Karpas-422 (cell line): ENCODE results near the gene IFT20. TPM values are rescaled to one million over a fixed set of nuclear protein-coding genes. Genes with fewer than 3 reads are reported as not detected.

Source experiments
- DNase-seq: peaks from one replicate; pipeline ENCODE4 v3.0.0-alpha.2; 2015
- H2AFZ ChIP-seq: fragments of 200-600 bp; sonication (generic); 2 replicates; pipeline ENCODE4 v1.6.1; 2014; ENCODE audit warnings: antibody characterized with exemption, low read length, mixed read lengths
- H3K27ac ChIP-seq: fragments of 200-600 bp; sonication (generic); 2 replicates; pipeline ENCODE4 v1.5.1; 2014; ENCODE audit warnings: mild to moderate bottlenecking, low read length, moderate library complexity
- H3K27me3 ChIP-seq: fragments of 200-600 bp; sonication (generic); 2 replicates; pipeline ENCODE4 v1.6.1; 2014; ENCODE audit warnings: low read length, mixed read lengths
- H3K36me3 ChIP-seq: fragments of 200-600 bp; sonication (generic); 2 replicates; pipeline ENCODE4 v1.6.1; 2014; ENCODE audit warnings: low read length, mixed read lengths; ENCODE audit not compliant: insufficient read depth
- H3K4me1 ChIP-seq: fragments of 200-600 bp; sonication (generic); 2 replicates; pipeline ENCODE4 v1.6.1; 2014; ENCODE audit warnings: mild to moderate bottlenecking, low read length, mixed read lengths
- H3K4me2 ChIP-seq: fragments of 200-600 bp; sonication (generic); 2 replicates; pipeline ENCODE4 v1.6.1; 2014; ENCODE audit warnings: low read length, low read depth, mild to moderate bottlenecking; ENCODE audit not compliant: poor library complexity, severe bottlenecking
- H3K4me3 ChIP-seq: fragments of 200-600 bp; sonication (generic); 2 replicates; pipeline ENCODE4 v1.5.1; 2014; ENCODE audit warnings: mild to moderate bottlenecking, antibody characterized with exemption, low read length, mixed read lengths
- H3K79me2 ChIP-seq: fragments of 200-600 bp; sonication (generic); 2 replicates; pipeline ENCODE4 v1.6.1; 2014; ENCODE audit warnings: mild to moderate bottlenecking, low read length, mixed read lengths
- H3K9ac ChIP-seq: fragments of 200-600 bp; sonication (generic); 2 replicates; pipeline ENCODE4 v1.6.0; 2014; ENCODE audit warnings: low read length
- H3K9me2 ChIP-seq: fragments of 200-600 bp; sonication (generic), shearing (Covaris generic); replicated peaks from 2 replicates; pipeline ENCODE4 v1.6.0; 2014; ENCODE audit warnings: mild to moderate bottlenecking, low read length, moderate library complexity; ENCODE audit not compliant: insufficient read depth
- H3K9me3 ChIP-seq: fragments of 300-700, 200-600 bp; sonication (generic); 2 replicates; pipeline ENCODE4 v1.6.1; 2014; ENCODE audit warnings: low read length, mixed read lengths
- H4K20me1 ChIP-seq: fragments of 200-600 bp; sonication (generic); 2 replicates; pipeline ENCODE4 v1.6.1; 2014; ENCODE audit warnings: mild to moderate bottlenecking, antibody characterized with exemption, low read length, low read depth; ENCODE audit not compliant: insufficient read depth
- total RNA-seq: library from RNA; depleted of rRNA; stranded (reverse); fragments of >200 nt; shearing (Covaris generic); gene quantifications from 2 replicates; pipeline ENCODE4 v1.2.3, GENCODE V29; 2014; ENCODE audit warnings: low replicate concordance

The IFT20 gene
- total RNA-seq, 1 experiment from 2014 or later, result 44.5 TPM

- peaks cover 5% of the 10 kb centered on the region for H3K4me1 ChIP-seq
Observed at GRCh38 chr17:28328325-28328724, 6.9 kb downstream of the IFT20 start.

GRCh38 chr17:28327709-28328108, 7.6 kb downstream of the IFT20 start:
- H3K4me3 ChIP-seq, result no peak overlapping the region
- H3K9ac ChIP-seq, result no peak overlapping the region
- peaks cover 6% of the 10 kb centered on the region; the same call in 1 of the 2 replicates for H3K4me1 ChIP-seq
- no peak overlapping the region for H3K4me2 ChIP-seq
- H3K9me3 ChIP-seq, result no peaks in the 10 kb centered on the region
- no peak overlapping the region for H3K27ac ChIP-seq
- no peaks in the 10 kb centered on the region for H3K27me3 ChIP-seq
- no peaks in the 10 kb centered on the region for H3K9me2 ChIP-seq
- no peak overlapping the region for H2AFZ ChIP-seq
- H3K36me3 ChIP-seq, result peaks cover 39% of the 10 kb centered on the region
- H4K20me1 ChIP-seq, result no peaks in the 10 kb centered on the region; the same call in 1 of the 2 replicates
- peaks cover 46% of the 10 kb centered on the region for H3K79me2 ChIP-seq
- no peak for DNase-seq

More at GRCh38 chr17:28328325-28328724, 6.9 kb downstream of the IFT20 start:
- H3K27me3 ChIP-seq, result no peaks in the 10 kb centered on the region
- H3K27ac ChIP-seq, result no peak overlapping the region
- H4K20me1 ChIP-seq, result no peaks in the 10 kb centered on the region; the same call in 1 of the 2 replicates
- H3K36me3 ChIP-seq, result peaks cover 35% of the 10 kb centered on the region
- no peak for DNase-seq
- H3K9me3 ChIP-seq, result no peaks in the 10 kb centered on the region
- H2AFZ ChIP-seq, result no peak overlapping the region
- no peak overlapping the region for H3K4me2 ChIP-seq
- H3K9ac ChIP-seq, result no peak overlapping the region
- no peak overlapping the region for H3K4me3 ChIP-seq
- no peaks in the 10 kb centered on the region for H3K9me2 ChIP-seq
- peaks cover 45% of the 10 kb centered on the region for H3K79me2 ChIP-seq

GRCh38 chr17:28327031-28327607, 8.2 kb downstream of the IFT20 start:
- H3K4me2 ChIP-seq, result no peak overlapping the region
- no peak for DNase-seq
- no peaks in the 10 kb centered on the region for H3K9me2 ChIP-seq
- no peak overlapping the region for H3K27ac ChIP-seq
- peaks cover 9% of the 10 kb centered on the region; the same call in 1 of the 2 replicates for H3K4me1 ChIP-seq
- H4K20me1 ChIP-seq, result no peaks in the 10 kb centered on the region; the same call in 1 of the 2 replicates
- no peak overlapping the region for H3K9ac ChIP-seq
- H3K36me3 ChIP-seq, result peaks cover 39% of the 10 kb centered on the region
- no peaks in the 10 kb centered on the region for H3K9me3 ChIP-seq
- H2AFZ ChIP-seq, result no peak overlapping the region
- no peaks in the 10 kb centered on the region for H3K27me3 ChIP-seq
- peaks cover 49% of the 10 kb centered on the region for H3K79me2 ChIP-seq
- H3K4me3 ChIP-seq, result no peak overlapping the region

- H4K20me1 ChIP-seq, result no peaks in the 10 kb centered on the region; the same call in 1 of the 2 replicates
- no peaks in the 10 kb centered on the region for H3K9me2 ChIP-seq
- H3K4me3 ChIP-seq, result no peak overlapping the region
- no peak overlapping the region for H2AFZ ChIP-seq
- no peak overlapping the region for H3K9ac ChIP-seq
- H3K27ac ChIP-seq, result no peak overlapping the region
- no peak for DNase-seq
- H3K4me2 ChIP-seq, result no peak overlapping the region
- peaks cover 59% of the 10 kb centered on the region for H3K79me2 ChIP-seq
- peaks cover 14% of the 10 kb centered on the region for H3K4me1 ChIP-seq
- H3K36me3 ChIP-seq, result peaks cover 40% of the 10 kb centered on the region
- H3K27me3 ChIP-seq, result no peaks in the 10 kb centered on the region
- no peaks in the 10 kb centered on the region for H3K9me3 ChIP-seq
Observed at GRCh38 chr17:28326114-28326513, 9.2 kb downstream of the IFT20 start.

- no peak overlapping the region for H3K4me3 ChIP-seq
- H3K9ac ChIP-seq, result no peak overlapping the region
- H3K9me3 ChIP-seq, result no peaks in the 10 kb centered on the region
- peaks cover 23% of the 10 kb centered on the region for H3K4me1 ChIP-seq
- DNase-seq, result no peak
- H3K79me2 ChIP-seq, result peaks cover 68% of the 10 kb centered on the region
- H3K4me2 ChIP-seq, result no peak overlapping the region
- H4K20me1 ChIP-seq, result no peaks in the 10 kb centered on the region; the same call in 1 of the 2 replicates
- H3K9me2 ChIP-seq, result no peaks in the 10 kb centered on the region
- H2AFZ ChIP-seq, result no peak overlapping the region
- H3K27me3 ChIP-seq, result no peaks in the 10 kb centered on the region
- H3K27ac ChIP-seq, result no peak overlapping the region
- H3K36me3 ChIP-seq, result peaks cover 42% of the 10 kb centered on the region
Observed at GRCh38 chr17:28325211-28325610, 10.1 kb downstream of the IFT20 start.

- H3K9ac ChIP-seq, result no peak overlapping the region
- H3K4me3 ChIP-seq, result no peak overlapping the region
- H3K79me2 ChIP-seq, result peaks cover 72% of the 10 kb centered on the region
- H3K9me3 ChIP-seq, result no peaks in the 10 kb centered on the region
- H3K36me3 ChIP-seq, result peaks cover 42% of the 10 kb centered on the region
- H3K4me1 ChIP-seq, result peaks cover 27% of the 10 kb centered on the region
- no peaks in the 10 kb centered on the region for H3K27me3 ChIP-seq
- no peaks in the 10 kb centered on the region for H3K9me2 ChIP-seq
- no peak overlapping the region for H2AFZ ChIP-seq
- H4K20me1 ChIP-seq, result no peaks in the 10 kb centered on the region; the same call in 1 of the 2 replicates
- no peak overlapping the region for H3K4me2 ChIP-seq
- no peak for DNase-seq
- H3K27ac ChIP-seq, result no peak overlapping the region
Observed at GRCh38 chr17:28324781-28325180, 10.5 kb downstream of the IFT20 start.

- Histone ChIP-seq H3K9ac (no peak overlapping the region), H3K27ac (no peak overlapping the region), H2AFZ (no peak overlapping the region), H3K9me2 (no peaks in the 10 kb centered on the region), H3K27me3 (no peaks in the 10 kb centered on the region), H3K4me3 (no peak overlapping the region), H4K20me1 (no peaks in the 10 kb centered on the region; the same call in 1 of the 2 replicates), H3K4me2 (no peak overlapping the region), H3K9me3 (no peaks in the 10 kb centered on the region), H3K36me3 (peaks cover 40% of the 10 kb centered on the region), H3K79me2 (peaks cover 77% of the 10 kb centered on the region), H3K4me1 (peaks cover 27% of the 10 kb centered on the region)
- DNase-seq, result no peak
Observed at GRCh38 chr17:28324267-28324745, 11.0 kb downstream of the IFT20 start.

GRCh38 chr17:28320215-28321061, 14.8 kb downstream of the IFT20 start:
- Histone ChIP-seq H3K27ac (peak overlapping the region; percentile 51; the same call in 1 of the 2 replicates), H3K9me3 (no peaks in the 10 kb centered on the region), H3K27me3 (no peaks in the 10 kb centered on the region), H2AFZ (no peak overlapping the region), H3K9me2 (no peaks in the 10 kb centered on the region), H3K4me3 (peak overlapping the region; percentile 85), H3K36me3 (peaks cover 7% of the 10 kb centered on the region; the same call in 1 of the 2 replicates), H3K4me2 (peak overlapping the region; percentile 92), H3K79me2 (peaks cover 72% of the 10 kb centered on the region), H4K20me1 (no peaks in the 10 kb centered on the region), H3K9ac (peak overlapping the region; percentile 84), H3K4me1 (peaks cover 37% of the 10 kb centered on the region)
- DNase-seq, result no peak
